Testis (tissue), 3 donors: ENCODE data around the gene EPSTI1. TPM values are rescaled to one million over a fixed set of nuclear protein-coding genes. Genes with fewer than 3 reads are reported as not detected.

Experiments
- DNase-seq: peaks from one replicate; pipeline ENCODE4 v3.0.0-alpha.2; 2019
- H3K27ac ChIP-seq, 2 donors: fragments of 200-600 bp; sonication (generic); one replicate each; pipeline ENCODE4 v1.5.1; 2019
- H3K27me3 ChIP-seq: fragments of 200-600 bp; sonication (generic); one replicate; pipeline ENCODE4 v1.5.1; 2019
- H3K36me3 ChIP-seq: fragments of 200-600 bp; sonication (generic); one replicate; pipeline ENCODE4 v1.5.1; 2017; ENCODE audit warnings: low read depth; ENCODE audit errors: missing control alignments
- H3K4me1 ChIP-seq: fragments of 200-600 bp; sonication (generic); one replicate; pipeline ENCODE4 v1.5.1; 2019
- H3K4me3 ChIP-seq, 2 donors: fragments of 200-600 bp; sonication (generic); one replicate each; pipeline ENCODE4 v1.5.1; 2017 to 2019
- H3K9me3 ChIP-seq: fragments of 200-600 bp; sonication (generic); one replicate; pipeline ENCODE4 v1.5.1; 2017
- CTCF ChIP-seq, 3 experiments: fragments of 450-650 bp in 2 of 3; fragments of 200-600 bp in 1 of 3; sonication (generic) in 1 of 3; IDR thresholded peaks; one replicate each; pipeline ENCODE4 v1.5.1; 2016 to 2019; ENCODE audit warnings: antibody characterized with exemption in 3 of 3, mild to moderate bottlenecking in 2 of 3, moderate library complexity in 1 of 3
- POLR2A ChIP-seq: fragments of 450-650 bp; IDR thresholded peaks from one replicate; pipeline ENCODE4 v1.6.1; 2017; ENCODE audit warnings: antibody characterized with exemption, mild to moderate bottlenecking, moderate library complexity
- WGBS, 2 donors: methylation state at CpG; one replicate each; pipeline ENCODE4 v1.1.5; 2018; 5-methylcytosine and 5-hydroxymethylcytosine counted together
- intact Hi-C: fragments of 100-400 bp; cut with DNase I; formaldehyde crosslinking; loops from one replicate; pipeline ENCODE4 v1.15.1; 2023; ENCODE audit warnings: low total_unique reads
- polyA plus RNA-seq: library from polyadenylated mRNA; stranded (reverse); fragments of 350-450 nt; fragmentation: Illumina TruSeq; extraction: RNeasy Lipid Tissue Mini Kit (QIAGEN cat#74804); gene quantifications from one replicate; pipeline ENCODE4 v1.2.3, GENCODE V29; 2014; ENCODE audit warnings: low read depth, low replicate concordance; ENCODE audit not compliant: insufficient read depth
- total RNA-seq, 2 donors: library from RNA; depleted of rRNA; stranded (reverse); fragments of >200 nt; gene quantifications; one replicate each; pipeline ENCODE4 v1.2.3, GENCODE V29; 2016

EPSTI1 gene
- total and polyA plus RNA-seq, 3 donors from 2014 or later: 9.6 to 12.5 (median 11.4) TPM

DNA sequence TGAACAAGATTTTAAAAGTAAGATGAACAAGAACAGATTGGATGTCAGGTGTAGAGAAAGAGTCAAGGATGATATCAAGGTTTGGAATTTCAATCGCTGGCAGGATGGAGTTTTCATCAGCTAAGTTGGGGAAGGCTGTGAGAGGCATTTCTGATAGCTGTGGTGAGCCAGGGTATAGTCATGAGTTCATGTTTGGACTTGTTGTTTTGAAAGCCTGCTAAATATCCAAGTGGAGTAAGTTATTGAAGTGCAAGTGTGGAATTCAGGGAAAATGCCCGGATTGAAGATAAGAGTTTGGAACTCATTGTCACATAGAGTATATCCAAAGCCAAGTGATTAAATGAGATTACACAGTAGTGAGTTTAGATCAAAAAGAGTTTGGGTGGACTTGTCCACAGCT is 11.0 kb upstream of the EPSTI1 start:
- no peaks in the 10 kb centered on the region for H3K36me3 ChIP-seq
- 80 to 84% methylated on average over 2 of the region's 2 CpGs for WGBS, 2 donors
- no peak for DNase-seq
- no peaks in the 10 kb centered on the region for H3K9me3 ChIP-seq
- H3K27me3 ChIP-seq: no peaks in the 10 kb centered on the region
- no peak overlapping the region for H3K4me3 ChIP-seq
- TF ChIP-seq CTCF (IDR thresholded peaks at IDR 0.05): no peak
- TF ChIP-seq POLR2A: no peak
- H3K27ac ChIP-seq: no peak overlapping the region
- intact Hi-C loops: no loop called here
- H3K4me1 ChIP-seq: peaks cover 12% of the 10 kb centered on the region

- TF ChIP-seq CTCF (IDR thresholded peaks at IDR 0.05): no peak
- no peak for TF ChIP-seq POLR2A
- Histone ChIP-seq H3K9me3 (no peaks in the 10 kb centered on the region), H3K4me3 (no peak overlapping the region), H3K36me3 (no peaks in the 10 kb centered on the region), H3K4me1 (peaks cover 6% of the 10 kb centered on the region), H3K27me3 (no peaks in the 10 kb centered on the region), H3K27ac (no peak overlapping the region)
- no peak for DNase-seq
- intact Hi-C loops: no loop called here
- WGBS, 2 donors: 88 to 97% methylated on average over 2 of the region's 2 CpGs
Observed at GRCh38 chr13:43002021-43002420, 10.0 kb upstream of the EPSTI1 start.

- no peaks in the 10 kb centered on the region for H3K9me3 ChIP-seq
- H3K4me1 ChIP-seq: peaks cover 3% of the 10 kb centered on the region
- no peaks in the 10 kb centered on the region for H3K27me3 ChIP-seq
- no peak for DNase-seq
- intact Hi-C loops: no loop called here
- H3K4me3 ChIP-seq: no peak overlapping the region
- TF ChIP-seq POLR2A (no peak), CTCF (IDR thresholded peaks at IDR 0.05) (no peak)
- no peaks in the 10 kb centered on the region for H3K36me3 ChIP-seq
- no peak overlapping the region for H3K27ac ChIP-seq
- WGBS, 2 donors: 69 to 74% methylated on average over 4 of the region's 4 CpGs
Observed at GRCh38 chr13:43000676-43001075, 8.6 kb upstream of the EPSTI1 start.

- H3K4me1 ChIP-seq: no peaks in the 10 kb centered on the region
Observed at GRCh38 chr13:42999491-42999890, 7.5 kb upstream of the EPSTI1 start.

More at GRCh38 chr13:42999491-42999890, 7.5 kb upstream of the EPSTI1 start:
- intact Hi-C loops: no loop called here
- no peak overlapping the region for H3K4me3 ChIP-seq
- 63 to 81% methylated on average over 2 of the region's 2 CpGs for WGBS, 2 donors
- peak; percentile 40 for DNase-seq
- no peak for TF ChIP-seq CTCF (IDR thresholded peaks at IDR 0.05)
- H3K27me3 ChIP-seq: no peaks in the 10 kb centered on the region
- no peaks in the 10 kb centered on the region for H3K36me3 ChIP-seq
- peak overlapping the region; percentile 52 to 54 for H3K27ac ChIP-seq
- no peaks in the 10 kb centered on the region for H3K9me3 ChIP-seq
